Stimulated activated CD8-positive, alpha-beta memory T cell treated with anti-CD3 and anti-CD28 coated beads, Interleukin-15, amount 100 ng/mL, for 4 hours (primary cell): ENCODE measurements around the gene U2AF1L4.
"Not testable (repeated sequence)": the region's sequence is repeated elsewhere in the genome, so short reads cannot be mapped to it uniquely, and the experiment has no call there.

Experiments
- DNase-seq, 2 donors: peaks; one replicate each; pipeline ENCODE4 v3.0.0-alpha.2; 2020; ENCODE audit warnings: low read depth in 2 of 2

The U2AF1L4 gene

DNA sequence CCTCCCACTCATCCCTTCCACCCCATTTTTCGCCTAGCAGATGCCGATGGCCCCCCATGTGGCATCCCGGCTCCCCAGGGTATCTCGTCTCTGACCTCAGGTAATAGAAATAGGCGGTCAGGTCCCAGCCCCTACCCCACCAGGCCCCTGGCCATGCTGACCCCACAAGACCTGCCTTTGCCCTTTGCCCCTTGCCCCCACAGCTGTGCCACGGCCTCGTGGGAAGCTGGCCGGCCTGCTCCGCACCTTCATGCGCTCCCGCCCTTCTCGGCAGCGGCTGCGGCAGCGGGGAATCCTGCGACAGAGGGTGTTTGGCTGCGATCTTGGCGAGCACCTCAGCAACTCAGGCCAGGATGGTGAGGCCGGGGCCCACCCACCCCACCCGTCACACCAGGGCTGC, 35.5 kb upstream of the U2AF1L4 start:
- DNase-seq: no peak

DNA sequence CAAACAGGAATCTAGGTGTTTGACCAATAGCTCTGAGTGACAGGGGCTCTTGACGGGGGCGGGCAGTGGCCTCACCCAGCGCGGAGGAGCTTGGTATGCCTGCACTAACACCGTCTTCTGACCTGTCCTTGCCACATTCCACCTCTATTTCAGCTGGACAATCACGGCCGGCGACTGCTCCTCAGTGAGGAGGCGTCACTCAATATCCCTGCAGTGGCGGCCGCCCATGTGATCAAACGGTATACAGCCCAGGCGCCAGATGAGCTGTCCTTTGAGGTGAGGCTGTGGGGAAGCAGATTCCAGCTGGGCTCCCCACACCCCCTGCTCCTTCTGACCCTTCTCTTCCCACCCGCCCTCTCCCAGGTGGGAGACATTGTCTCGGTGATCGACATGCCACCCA, 34.8 kb upstream of the U2AF1L4 start:
- no peak for DNase-seq

DNA sequence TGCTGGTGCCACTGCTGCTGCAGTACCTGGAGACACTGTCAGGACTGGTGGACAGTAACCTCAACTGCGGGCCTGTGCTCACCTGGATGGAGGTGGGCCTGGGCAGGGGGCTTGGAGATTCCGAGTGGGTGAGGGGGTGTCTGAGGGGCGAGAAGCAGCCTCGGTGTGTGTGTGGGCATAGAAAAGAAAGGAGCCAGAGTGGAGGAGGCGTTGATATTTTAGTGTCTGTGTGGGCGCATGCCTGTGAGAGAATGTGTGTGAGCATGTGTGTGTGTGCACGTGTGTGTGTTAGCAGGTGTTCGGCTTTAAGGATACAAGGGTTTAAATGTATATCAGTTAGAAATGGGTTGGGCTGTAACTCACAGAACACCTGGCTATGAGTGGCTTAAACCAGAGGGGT, 33.8 kb upstream of the U2AF1L4 start:
- DNase-seq: no peak

DNA sequence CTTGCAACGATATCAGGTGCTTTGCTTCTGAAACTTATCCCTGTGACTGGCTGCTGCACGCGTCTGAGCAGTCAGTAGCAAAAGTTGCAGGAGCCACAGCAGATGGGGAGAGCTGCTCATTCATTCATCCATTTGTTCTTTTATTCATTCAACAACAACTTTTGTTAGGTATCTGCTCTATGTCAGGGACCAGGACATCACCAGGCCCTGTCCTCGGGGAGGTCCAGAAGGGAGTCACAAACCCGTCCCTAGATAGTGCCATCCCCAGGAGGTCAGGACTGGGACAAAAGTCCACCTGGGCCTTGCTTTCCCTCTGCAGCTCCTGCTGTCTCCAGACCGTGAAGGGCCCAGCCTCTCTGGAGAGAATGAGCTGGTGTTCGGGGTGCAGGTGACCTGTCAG, 32.7 kb upstream of the U2AF1L4 start:
- no peak for DNase-seq

DNA sequence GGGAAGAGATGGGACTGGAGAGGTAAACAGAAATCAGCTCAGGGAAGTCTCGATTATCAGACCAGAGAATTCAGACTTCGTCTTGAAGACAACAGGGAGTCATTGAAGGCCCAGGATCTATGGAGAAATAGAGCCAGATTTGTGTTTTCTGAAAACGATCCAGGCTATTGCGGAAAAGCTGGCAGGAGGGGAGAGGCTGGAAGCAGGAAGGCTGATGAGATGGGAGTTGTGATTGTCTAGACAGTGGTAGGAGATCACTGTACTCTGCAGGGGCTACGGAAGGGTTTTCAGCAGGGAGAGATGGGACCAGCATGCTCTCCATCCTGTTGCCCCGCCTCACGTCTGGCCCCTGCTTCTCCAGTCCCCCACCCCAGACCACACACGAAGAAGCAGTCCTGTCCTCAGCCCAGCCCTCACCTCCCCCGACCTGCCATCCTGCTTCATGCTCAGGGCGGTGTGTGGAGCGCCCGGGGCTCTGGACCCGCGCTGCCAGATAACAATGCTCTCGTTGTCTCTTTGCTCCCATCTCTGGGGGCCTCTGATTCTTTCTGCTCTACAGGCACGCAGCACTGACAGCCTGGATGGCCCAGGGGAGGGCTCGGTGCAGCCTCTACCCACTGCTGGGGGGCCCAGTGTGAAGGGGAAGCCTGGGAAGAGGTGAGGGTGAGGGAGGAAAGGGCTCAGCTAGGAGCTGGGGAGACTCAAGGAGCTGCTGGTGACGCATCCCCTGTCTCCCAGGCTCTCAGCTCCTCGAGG, 32.0 kb upstream of the U2AF1L4 start:
- DNase-seq: no peak

DNA sequence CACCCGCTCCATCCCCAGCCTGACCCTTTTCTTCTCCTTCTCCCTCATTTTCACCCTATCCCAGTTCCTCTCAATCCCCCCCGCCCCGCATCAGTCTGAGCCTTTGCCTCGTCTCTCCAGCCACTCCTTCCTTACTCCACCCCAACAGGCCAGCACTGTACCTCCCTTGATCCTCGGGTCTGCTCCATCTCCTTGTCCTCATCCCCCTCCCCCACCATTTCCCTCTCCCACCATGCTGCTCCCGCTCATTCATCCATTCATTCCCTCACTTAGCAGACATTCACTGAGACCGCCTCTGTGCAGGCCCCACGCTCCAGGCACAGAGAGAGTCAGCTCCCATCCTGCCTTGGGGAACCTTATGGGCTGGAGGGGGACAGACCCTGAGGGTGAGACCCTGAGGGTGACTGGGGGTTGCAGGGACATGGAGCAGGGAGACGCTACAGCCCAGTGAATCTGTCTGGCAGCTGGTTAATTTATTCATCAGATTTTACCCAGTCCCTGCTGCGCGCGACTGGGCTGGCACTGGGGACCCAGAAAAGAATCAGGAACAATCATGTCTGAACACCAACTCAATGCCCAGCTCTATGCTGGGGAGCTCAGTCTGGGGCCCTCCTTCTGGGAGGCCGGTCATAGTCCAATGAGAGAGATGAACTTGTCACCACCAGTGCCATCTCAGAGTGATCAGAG, 31.0 kb upstream of the U2AF1L4 start:
- no peak for DNase-seq

DNA sequence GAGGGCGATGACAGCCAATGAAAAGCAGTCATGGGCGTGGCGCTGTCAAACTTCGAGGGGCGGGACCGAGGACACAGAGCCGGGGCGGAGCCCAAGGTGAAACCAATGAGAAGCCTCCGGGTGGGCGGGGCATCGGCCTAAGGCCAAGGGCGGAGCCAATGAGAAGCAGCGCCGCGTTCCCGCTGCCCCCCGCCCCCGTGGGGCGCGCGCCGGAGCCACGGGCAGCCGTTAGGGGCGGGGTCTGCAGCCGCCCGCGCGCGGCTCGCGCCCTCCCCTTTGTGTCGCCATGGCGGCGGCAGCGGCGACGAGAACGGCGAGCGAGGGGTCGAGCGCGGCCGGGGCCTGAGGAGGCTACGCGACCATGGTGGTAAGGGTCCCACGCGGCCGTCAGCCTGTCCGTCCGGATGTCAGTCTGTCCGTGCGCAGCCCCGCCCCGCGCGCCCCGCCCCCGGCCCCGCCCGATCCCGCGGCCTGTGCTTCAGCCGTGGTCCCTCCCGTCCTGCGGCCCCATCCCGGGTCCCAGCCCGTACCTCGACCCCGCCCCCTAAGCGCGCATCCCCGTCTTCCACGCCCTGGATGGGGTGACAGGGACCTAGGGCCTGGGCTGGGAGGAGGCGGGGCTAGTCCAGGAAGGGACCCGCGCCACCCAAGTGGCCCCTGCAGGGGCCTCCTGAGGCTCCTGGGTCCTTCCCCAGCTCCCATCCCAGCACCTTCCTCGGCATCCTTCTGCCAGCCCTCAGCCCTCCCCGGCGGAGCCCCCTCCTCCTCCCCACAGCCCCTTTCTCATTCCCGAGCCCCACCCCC, 30.3 kb upstream of the U2AF1L4 start, which contains the start of gene ARHGAP33:
ARHGAP33 (plus strand) TSS at position 267 of the 804 bp plus-strand sequence; CDS start at position 362, 95 bp downstream.
- peak; percentile 93 to 97 for DNase-seq

DNA sequence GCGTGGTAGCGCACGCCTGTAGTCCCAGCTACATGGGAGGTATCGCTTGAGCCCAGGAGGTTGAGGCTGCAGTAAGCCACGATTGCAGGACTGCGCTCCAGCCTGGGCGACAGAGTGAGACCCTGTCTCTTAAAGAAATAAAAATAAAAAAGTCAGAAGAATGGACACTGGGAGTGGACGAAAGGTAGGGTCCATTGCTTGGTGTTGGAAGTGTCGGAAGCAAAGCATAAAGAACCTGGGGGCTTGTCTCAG, 29.8 kb upstream of the U2AF1L4 start:
- DNase-seq: no peak

DNA sequence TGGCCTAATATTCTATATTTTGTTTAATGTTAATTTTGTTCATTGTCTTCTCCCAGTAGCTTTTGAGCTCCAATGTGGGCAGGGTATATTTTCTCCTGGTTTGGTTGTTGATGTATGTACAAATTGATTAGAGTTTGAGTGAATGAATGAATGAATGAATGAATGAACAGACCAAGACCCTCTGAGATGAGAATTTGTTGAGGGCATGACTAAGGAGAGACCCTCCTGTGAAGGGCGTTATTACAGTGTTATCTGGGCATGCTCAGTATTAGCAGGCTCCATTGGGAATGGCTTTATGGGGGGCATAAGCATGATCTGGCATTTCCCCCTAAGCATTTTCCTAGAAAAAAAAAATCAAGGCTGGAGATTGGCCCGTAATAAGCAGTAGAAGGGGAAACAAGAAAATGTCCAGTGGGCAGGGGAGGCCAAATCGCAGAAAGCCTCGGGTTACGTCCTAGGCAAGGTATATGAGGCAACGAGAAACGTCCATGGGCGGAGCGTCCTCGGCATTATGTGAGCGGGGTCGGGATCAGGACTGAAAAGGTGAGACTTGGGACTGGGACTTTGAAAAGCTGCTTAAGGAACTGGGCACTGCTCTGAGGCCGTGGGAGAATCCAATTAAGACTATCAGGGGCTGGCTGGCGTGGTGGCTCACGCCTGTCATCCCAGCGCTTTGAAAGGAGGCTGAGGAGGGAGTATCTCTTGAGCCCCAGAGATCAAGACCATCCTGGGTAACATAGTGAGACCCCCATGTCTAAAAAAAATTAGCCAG, 29.2 kb upstream of the U2AF1L4 start:
- DNase-seq: no peak

DNA sequence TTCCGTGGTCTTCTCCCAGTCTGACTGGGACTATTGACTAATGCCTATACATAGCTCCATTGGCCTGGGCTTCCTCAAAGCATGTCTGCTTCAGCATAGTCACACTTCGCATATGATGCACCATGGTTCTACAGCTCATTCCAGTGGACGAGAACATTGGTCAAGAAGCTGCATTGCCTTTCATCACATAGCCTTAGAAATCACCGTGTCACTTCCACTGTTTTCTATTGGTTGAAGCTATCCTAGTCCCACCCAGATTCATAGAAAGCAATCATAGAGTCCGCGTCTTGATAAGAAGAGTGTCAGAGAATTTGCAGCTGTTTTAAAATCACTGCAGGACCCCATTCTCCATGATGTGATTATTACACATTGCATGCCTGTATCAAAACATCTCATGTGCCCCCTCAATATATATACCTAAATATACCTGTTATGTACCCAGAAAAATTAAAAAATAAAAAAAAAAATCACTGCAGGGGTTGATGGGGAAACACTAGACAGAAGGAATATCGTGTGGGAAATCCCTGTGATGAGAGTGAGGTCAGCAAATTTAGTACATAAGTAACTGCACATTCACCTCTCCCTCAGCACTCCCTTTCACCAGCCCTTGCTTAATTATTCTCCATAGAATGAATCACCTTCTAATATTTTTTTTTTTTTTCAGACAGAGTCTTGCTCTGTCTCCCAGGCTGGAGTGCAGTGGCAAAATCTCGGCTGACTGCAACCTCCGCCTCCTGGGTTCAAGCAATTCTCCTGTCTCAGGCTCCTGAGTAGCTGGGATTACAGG, 28.0 kb upstream of the U2AF1L4 start:
- DNase-seq: no peak

DNA sequence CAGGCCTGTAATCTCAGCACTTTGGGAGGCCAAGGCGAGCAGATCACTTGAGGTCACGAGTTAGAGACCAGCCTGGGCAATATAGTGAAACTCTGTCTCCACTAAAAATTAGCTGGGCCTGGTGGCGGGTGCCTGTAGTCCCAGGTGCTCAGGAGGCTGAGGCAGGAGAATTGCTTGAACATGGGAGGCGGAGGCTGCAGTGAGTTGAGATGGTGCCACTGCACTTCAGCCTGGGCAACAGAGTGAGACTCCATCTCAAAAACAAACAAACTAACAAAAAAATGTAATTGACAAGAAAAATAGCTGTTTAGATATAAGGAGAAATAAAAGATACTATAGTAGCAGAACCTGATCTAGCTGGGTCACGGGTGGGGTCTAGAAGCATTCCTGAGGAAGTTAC, 27.1 kb upstream of the U2AF1L4 start:
- not testable (repeated sequence) for DNase-seq

DNA sequence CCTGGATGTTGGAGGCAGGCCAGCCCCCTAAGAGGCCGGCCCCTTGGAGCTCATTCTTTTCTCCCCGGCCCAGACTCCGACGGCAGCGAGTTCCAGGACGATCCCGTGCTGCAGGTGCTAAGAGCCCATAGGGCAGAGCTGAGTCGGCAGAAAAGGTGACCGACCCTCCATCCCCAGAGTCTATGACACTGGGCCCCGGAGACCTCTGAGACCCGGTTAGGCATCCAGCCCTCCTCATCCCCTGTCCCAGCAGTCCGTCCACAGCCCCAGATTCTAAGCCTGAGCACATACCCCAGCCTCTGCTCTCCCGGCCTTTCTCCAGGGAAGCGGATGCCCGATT, 22.8 kb upstream of the U2AF1L4 start:
- no peak for DNase-seq

DNA sequence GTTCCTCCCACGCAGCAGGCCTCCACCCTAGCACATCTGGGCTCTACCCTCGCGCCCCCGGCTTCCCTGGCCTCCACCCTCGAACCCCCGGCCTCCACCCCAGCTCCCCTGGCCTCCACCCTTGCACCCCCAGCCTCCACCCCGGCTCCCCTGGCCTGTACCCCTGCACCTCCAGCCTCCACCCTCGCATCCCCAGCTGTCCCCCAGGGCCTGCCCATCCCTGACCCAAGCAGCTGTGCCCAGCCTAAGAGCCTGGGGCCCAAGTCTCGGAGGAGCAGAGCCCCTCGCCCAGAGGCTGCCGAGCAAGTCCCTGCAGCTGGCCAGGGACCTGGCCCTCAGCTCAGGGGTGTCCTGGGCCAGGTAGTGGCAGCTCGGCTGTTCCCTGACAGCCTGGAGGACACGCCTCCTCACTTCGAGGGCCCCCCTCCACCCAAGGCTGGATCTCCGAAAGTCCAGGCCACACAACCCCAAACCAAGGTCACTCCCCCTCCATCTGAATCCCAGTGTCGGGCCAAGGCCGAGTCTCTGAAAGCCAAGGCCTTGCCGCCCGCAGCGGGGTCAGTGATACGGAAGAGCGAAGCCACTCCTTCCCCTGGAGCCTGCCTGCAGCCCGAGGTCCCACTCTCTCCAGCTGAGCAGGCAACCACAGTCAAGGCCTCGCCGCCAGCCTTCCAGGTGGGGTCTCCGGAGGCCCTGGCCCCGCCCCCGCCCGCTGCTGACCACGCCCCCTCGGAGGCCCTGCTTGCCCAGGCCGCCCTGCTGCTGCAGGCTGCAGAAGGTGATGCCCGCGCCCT, 22.3 kb upstream of the U2AF1L4 start:
- DNase-seq: no peak

DNA sequence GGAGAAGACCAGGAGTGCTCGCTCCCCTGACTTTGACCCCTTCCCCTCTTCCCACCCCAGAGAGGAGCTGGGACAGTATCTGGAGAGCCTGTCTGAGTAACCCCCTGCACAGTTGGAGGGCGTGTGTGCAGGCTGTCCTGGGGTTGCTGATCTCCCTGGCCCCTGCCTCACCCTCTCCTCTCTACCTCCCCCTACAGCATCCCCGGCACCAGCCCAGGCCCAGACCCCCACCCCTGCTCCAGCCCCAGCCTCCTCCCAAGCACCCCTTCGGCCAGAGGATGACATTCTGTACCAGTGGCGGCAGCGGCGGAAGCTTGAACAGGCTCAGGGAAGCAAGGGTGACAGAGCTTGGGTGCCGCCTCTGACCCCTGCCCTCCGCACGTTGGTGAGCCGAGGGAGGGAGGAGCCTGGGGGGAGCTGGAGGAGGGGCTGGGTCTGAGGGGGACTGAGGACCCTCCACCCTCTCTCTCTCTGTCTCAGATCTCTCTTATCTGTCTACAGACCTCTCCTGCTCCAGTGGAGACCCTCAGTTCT, 21.4 kb upstream of the U2AF1L4 start:
- DNase-seq: no peak

DNA sequence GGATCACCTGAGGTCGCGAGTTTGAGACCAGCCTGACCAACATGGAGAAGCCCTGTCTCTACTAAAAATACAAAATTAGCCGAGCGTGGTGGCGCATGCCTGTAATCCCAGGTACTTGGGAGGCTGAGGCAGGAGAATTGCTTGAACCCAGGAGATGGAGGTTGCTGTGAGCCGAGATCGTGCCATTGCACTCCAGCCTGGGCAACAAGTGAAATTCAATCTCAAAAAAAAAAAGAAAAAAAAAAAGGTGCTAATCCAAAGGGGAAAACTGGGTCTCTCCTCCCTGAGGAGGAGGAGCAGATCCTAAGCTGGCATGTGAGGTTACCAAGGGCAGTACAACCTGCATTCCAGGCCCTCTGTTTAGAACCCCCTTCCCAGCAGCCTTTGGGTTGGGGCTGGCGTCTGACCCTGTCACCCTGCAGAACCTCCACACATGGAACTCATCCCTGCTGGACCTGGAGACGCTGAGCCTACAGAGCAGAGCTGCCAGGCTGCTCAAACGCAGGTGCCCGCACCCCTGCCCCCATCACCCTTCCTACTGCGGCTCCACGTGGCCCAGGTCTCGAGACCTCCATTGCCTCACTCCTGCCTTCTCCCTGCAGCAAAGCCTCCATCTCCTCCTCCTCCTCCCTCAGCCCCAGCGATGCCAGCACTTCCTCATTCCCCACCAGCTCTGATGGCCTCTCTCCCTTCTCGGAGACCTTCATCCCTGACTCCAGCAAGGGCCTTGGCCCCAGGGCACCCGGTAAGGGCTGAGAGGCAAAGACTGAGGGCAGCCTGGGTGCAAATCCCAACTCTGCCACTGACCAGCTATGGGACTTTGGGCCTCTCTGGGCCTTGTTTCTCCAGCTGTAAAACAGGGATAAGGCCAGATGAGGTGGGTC, 19.5 kb upstream of the U2AF1L4 start:
- no peak for DNase-seq

DNA sequence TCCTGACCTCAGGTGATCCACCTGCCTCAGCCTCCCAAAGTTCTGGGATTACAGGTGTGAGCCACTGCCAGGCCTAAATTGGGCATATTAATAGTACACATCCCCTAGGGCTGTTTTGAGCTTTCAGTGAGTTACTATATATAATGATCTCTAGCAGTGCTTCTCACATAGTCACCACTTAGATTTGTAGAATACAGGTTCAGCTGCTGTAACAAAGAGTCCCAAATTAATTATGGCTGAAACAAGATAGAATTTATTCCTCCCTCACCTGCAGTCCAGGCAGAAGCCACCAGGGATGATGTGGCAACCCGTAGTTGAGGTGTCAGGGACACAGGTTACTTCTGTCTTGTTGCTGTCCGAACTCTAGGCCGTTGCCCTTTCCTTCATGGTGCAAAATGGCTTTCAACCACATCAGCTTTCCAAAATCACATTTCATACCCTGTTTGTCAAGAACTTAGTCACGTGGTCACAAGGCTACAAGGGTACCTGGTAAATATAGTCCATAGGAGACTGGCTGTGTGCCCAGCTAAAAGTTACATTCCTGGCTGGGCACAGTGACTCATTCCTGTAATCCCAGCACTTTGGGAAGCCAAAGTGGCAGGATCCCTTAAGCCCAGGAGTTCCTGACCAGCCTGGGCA, 15.6 kb upstream of the U2AF1L4 start:
- DNase-seq: no peak

DNA sequence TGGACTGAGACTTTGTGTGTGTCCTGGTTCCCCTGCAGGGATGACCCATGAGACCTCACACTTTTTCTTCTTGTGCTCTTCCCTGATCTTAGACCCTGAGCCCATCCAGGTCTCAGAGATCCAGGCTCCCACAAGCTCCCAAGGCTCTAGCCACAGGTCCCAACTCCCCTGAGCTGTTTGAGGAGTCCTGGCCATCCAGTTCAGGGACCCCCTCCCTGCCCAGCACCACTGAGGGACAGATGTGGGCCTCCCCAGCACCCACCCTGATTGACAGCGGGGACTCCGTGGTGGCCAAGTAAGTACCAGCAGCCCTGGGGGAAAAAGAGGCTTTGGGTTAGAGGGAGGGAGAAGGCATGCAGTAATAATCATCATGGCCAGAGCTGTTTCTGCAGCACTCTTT, 14.5 kb upstream of the U2AF1L4 start:
- DNase-seq: no peak

DNA sequence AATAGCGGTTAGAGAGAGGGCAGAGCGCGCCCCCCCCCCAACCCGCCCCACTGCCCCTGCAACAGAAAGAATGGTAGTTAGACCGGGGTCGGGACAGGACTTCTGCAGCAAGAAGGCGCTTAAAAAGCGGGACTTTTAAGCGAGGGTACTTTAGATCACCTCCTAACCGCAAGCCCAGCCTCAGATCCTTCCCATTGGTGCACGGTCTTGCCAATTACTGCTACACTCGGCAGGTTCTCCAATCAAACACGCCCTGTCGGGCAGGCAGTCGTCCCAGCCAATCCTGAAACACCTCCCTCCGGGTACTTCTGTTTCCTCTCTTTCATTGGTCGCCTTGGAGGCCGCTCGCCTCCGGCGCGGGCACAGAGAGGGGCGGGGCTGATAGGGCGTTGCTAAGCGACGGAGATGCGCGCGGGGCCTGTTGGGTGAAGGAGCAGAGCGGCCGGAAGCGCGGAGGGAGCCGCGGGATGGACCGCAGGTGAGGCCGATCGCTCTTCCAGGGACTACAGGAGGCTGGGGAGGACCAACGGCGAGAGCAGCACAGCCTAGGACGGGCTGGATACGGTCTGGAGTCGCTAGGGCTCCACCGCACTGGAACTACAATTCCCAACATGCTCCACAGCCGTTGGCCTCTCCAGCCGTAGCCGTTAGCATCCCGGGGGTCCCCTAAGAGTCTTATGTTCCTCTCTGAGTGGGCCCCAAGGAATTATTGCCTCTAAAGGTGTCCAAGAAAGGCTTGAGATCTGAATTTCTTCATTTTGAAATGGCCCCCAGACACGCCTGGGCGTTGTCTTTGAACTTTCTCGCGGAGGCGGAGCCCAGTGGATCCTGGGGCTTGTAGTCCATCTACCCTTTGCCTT, 12.8 kb upstream of the U2AF1L4 start, which contains the start of gene PROSER3:
PROSER3 (plus strand) TSS at position 428 of the 860 bp plus-strand sequence; CDS start at position 468, 40 bp downstream.
- peak; percentile 96 to 99 for DNase-seq
